NCI-H460 (cell line): Measurements from ENCODE around the gene DHX15. TPM values are rescaled to one million over a fixed set of nuclear protein-coding genes. Genes with fewer than 3 reads are reported as not detected.
A peak's percentile ranks its signal among the peaks of the same experiment; 100 is the strongest.

ENCODE experiments used
- DNase-seq: peaks from one replicate; pipeline ENCODE4 v3.0.0-alpha.2; 2016; ENCODE audit warnings: low read depth; ENCODE audit errors: extremely low read depth
- polyA plus RNA-seq: library from polyadenylated mRNA; depleted of rRNA; stranded (reverse); fragments of >200 nt; gene quantifications from 2 replicates; pipeline ENCODE4 v1.2.3, GENCODE V29; 2014; cell fraction: nucleus; rRNA removed
- total RNA-seq: library from RNA; depleted of rRNA; stranded (reverse); fragments of >200 nt; shearing (Covaris generic); gene quantifications from 2 replicates; pipeline ENCODE4 v1.2.3, GENCODE V29; 2014; rRNA removed

Gene DHX15
- total RNA-seq: 160 and 167 TPM in 2 replicates
- polyA plus RNA-seq: 246 and 352 TPM in 2 replicates

DNA sequence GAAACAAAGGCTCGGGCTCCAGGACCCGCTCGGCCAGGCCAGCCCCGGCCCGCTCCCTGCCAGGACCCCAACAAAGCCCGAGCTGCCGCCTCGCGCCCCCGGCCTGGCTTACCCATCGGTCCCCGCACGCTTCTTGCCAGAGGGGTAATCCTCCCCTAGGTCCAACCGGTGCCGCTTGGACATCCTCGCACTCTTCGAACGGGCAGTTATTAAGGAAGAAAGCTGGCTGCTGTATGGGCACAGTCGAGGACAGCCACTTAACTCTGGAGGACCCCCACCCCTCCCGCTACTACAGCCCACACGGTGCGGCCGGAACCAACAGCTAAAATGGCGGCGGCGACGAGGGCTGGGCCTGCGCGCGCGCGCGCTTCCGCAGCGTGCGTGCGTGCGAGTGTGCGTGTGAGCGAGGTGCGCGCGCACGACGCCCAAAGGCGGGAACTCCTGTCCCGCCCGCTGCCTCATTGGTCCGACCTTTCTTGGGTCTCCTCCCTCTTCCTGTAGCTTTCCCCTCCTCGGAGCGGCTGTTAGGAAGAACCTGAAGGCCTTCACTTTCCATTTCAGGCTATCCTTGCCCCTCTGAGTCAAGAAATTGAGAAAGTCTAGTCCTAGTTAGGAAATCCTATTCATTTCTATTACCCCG lies at the start of gene DHX15:
TSS of gene DHX15 (minus strand) at position 344 of the 640 bp plus-strand sequence. CDS start at position 183, 161 bp downstream.
- DNase-seq: peak; percentile 94

DNA sequence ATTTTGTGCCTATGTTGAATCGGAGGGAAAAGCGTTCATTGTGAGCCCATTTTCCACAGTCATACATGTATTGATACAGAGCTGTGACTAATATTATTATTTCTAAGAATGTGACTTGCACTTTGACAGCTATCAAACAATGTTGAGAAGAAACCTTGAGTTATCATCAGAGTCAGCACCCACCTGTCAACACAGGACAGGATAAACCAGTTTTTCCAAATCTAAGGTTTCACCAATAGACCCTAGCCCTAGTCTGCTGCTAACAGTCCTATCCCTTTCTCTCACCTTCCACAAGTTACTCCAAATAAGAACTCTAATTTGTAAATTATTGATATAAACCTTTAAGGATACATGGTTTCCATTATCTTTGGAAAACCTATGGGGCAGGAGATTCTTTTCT lies 47.7 kb upstream of the DHX15 start:
- no peak for DNase-seq

DNA sequence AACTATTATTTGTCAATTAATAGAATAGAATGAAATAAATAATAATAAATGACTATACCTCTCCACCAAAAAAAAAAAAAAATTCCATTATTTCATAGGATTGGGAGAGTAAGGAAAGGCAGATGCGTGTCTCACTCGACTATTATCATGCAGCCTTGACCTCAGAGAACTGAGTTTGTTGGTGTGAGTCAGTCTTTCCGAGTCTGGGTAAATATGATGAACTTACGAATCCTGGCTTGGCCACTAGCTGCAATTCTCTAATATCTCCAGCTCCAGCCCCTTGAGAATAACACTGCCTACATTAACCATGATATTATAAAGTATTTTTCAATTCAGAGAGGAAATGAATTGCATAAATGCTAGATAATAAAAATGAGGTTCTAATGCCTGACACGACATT lies 46.6 kb upstream of the DHX15 start:
- no peak for DNase-seq

- DNase-seq: no peak
These were observed 40.7 kb upstream of the DHX15 start for GRCh38 chr4:24625091-24625490.

- no peak for DNase-seq
These were observed 40.0 kb upstream of the DHX15 start for GRCh38 chr4:24624381-24624780.

DNA sequence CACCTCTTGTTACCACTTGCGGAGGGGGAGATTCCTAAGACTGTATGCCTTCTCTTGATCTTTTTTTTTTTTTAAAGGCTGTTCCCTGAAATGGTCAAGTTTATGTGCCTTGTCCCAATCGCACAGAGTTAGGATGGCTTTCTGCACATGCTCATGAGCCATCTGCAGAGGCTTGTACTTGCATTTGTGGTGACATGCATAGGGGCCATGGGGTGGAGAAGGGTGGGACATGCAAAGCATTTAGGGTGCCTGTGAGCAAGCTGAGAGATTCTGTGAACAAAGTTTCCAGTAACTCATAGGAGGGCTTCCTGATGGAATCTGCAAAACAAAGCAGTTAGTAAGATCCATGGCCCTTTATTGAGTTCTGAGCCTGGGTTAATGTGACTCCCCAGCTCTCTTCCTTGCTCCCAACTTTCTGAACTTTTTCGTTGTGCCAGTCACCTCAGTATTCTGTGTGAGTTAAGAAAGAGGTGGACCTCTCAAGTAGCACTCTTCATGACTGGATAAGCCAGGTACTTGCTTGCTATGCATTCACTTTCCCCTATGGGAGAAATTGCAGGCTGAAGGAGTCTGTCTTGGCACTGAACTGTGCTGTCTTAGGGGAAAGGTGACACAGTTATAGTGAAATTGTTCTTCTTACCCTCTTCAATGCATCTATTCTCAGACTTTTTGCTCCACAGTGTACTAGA lies 37.9 kb upstream of the DHX15 start:
- no peak for DNase-seq

- no peak for DNase-seq
These were observed 31.6 kb upstream of the DHX15 start for GRCh38 chr4:24615977-24616376.

DNA sequence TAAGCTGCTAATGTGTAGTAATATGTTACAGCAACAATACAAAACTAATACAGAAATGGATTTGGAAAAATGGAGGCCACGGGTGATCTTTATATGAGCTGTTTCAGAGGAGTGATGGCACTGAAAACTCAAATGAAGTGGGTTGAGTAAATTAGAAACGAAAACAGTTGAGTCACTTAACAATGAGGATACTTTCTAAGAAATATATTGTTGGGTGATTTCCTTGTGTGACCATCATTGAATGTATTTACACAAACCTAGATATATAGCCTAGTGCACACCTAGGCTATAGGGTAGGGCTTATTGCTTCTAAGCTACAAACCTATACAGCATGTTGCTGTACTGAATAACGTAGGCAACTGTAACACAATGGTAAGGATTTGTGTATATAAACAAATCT lies 30.5 kb upstream of the DHX15 start:
- no peak for DNase-seq

DNA sequence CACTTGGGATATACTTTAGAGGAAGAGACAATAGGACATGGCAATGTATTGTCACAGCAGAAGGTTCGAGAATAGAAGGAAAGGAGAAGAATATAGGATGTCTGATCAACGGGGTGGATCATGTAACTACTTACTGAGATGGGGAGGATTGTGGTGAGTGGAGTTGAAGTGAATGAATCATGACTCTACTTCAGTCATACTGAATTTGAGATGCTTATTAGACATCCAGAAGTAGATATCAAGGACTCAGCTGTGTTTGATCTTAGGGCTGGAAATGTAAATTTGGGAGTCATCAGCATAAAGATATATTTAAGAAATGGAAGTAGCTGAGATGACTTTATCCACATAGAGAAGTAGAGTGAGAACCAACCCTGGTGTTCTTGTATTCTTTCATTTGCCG lies 29.1 kb upstream of the DHX15 start:
- no peak for DNase-seq

DNA sequence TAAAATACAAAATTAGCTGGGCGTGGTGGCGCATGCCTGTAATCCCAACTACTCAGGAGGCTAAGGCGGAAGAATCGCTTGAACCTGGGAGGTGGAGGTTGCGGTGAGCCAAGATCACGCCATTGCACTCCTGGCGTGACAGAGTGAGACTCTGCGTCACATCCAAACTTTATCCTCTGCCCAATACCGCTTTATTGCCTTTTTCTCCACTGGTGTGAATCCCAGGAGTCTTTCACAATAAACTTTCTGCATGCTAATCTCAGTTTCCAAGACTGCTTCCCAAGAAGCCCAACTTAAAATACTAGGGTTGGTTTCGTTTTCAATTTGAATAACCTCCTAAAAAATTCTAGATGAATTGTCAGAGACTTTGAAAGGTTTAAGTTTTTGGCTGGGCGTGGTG lies 27.2 kb upstream of the DHX15 start:
- no peak for DNase-seq

- DNase-seq: no peak
These were observed 23.0 kb upstream of the DHX15 start for GRCh38 chr4:24607334-24607733.

- DNase-seq: no peak
These were observed 20.9 kb upstream of the DHX15 start for GRCh38 chr4:24605216-24605615.

GRCh38 chr4:24604558-24605214 lies 20.3 kb upstream of the DHX15 start:
- DNase-seq: no peak

DNA sequence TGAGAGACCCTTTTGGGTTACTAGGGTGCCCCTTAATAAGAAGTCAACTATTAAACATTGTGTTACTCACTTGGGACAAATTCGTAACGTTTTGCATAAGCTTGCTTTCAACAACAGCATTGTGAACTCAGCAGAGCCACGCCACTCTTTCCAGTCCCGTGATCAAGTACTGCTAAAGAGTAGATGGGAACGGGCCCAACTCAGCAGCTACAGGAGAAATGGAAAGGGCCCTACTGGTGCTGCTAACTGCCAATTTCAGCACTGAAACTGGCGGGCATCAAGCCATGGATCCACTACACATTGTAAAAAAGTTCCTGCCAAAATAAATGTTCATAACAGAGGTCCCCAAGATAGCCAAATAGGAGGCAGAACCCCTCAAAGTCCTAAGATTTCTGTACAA lies 19.0 kb upstream of the DHX15 start:
- DNase-seq: no peak

DNA sequence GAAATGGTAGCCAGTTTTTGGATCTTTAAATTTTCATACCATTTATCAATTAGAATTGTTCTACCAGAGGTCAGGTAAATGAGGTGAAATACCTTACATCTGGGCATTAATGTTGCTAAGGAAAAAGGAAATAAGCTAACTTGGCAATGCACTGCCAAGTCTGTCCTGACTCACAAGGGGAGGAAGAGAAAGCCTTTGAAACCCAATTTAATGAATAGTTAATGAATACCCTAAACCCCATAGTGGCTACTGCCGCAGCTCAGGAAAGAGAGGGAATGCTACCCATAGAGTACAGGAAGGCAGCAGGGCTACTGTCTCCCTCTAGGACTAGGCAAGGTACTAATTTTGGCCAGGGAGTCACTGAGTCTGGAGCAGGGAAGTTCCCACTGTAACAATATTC lies 16.8 kb upstream of the DHX15 start:
- DNase-seq: no peak

- DNase-seq: no peak
These were observed 14.9 kb upstream of the DHX15 start for GRCh38 chr4:24599275-24599674.

DNA sequence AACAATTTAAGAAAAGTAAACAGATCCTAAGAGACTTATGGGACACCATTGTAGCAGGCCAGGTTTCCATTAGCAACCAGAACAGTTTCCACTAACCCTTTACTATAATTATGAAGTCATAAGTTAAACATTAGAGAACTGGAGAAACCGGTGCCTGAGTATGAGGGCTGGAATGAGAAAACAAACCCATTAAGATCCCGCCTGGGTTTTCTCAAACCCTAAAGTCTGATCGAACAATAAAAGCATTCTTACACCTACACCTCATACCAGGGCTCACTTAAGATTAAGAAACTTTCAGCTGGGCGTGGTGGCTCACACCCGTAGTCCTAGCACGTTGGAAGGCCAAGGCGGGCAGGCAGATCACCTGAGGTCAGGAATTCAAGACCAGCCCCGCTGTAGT lies 13.7 kb upstream of the DHX15 start:
- DNase-seq: no peak

- no peak for DNase-seq
These were observed 11.3 kb upstream of the DHX15 start for GRCh38 chr4:24595659-24596058.

DNA sequence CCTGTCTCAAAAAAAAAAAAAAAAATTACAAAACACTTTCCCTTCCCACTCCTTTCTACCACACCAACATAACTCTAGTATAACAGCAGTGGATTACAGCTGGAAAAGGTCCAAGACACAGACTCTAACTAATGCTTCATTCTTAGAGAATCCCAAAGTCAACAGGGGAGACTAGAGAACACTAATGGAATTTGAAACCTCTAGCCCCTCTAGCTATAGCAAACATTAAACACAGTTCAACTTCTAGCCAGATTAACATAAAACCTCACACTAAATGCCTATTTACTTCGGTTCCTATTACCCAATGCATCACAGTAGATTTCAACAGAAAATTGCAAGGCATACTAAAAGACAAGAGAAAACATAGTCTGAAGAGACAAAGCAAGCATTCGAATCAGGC lies 10.5 kb upstream of the DHX15 start:
- DNase-seq: no peak

DNA sequence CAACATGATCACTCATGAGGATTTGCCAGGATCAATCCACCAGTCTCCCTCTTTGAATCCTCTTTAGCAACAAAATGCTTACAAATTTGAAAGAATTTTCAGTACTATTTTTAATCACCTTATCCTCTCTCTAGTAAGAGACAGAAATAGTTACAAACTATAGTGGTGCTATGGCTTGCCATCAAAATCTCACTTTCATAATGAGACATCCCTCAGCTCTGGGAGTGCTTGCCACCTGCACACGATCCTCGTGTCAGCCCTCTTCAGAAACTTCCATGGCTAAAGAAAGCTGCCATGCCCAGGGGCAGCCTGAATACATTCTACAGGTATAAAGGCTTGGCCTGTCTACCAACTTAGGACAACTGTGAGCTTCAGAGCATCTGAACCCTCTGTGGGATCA lies 5.1 kb upstream of the DHX15 start:
- DNase-seq: no peak

GRCh38 chr4:24588216-24588954 lies 4.0 kb upstream of the DHX15 start:
- no peak for DNase-seq
